Ishikawa (cell line): Measurements from ENCODE around the gene BCL2L2.

Experiments
- CREB1 ChIP-seq: IDR thresholded peaks from 2 replicates; pipeline ENCODE4 v1.6.1; 2012; ENCODE audit warnings: low read depth
- EGR1 ChIP-seq: IDR thresholded peaks from 2 replicates; pipeline ENCODE4 v1.6.1; 2012
- EP300 ChIP-seq: IDR thresholded peaks from 2 replicates; pipeline ENCODE4 v1.6.1; 2012; ENCODE audit warnings: borderline replicate concordance
- FOXM1 ChIP-seq: IDR thresholded peaks from 2 replicates; pipeline ENCODE4 v1.6.1; 2012; ENCODE audit warnings: low read depth, borderline replicate concordance
- MAX ChIP-seq: IDR thresholded peaks from 2 replicates; pipeline ENCODE4 v1.6.1; 2012
- NFIC ChIP-seq: IDR thresholded peaks from 2 replicates; pipeline ENCODE4 v1.6.1; 2012
- RAD21 ChIP-seq: IDR thresholded peaks from 2 replicates; pipeline ENCODE4 v1.6.1; 2012; ENCODE audit warnings: low read depth
- REST ChIP-seq: IDR thresholded peaks from 2 replicates; pipeline ENCODE4 v1.6.1; 2012; ENCODE audit warnings: low read depth, mild to moderate bottlenecking
- TAF1 ChIP-seq: IDR thresholded peaks from 2 replicates; pipeline ENCODE4 v1.6.1; 2012; ENCODE audit warnings: low read depth, mild to moderate bottlenecking

- TF ChIP-seq EGR1 (no peak), EP300 (no peak), MAX (no peak), CREB1 (no peak), REST (no peak), RAD21 (no peak), NFIC (no peak), TAF1 (no peak), FOXM1 (no peak)
These were observed 50.0 kb downstream of the BCL2L2 start for GRCh38 chr14:23356662-23357061.
